GM18526 (cell line): ENCODE data around the gene PPHLN1.

ENCODE experiments used
- POLR2A ChIP-seq: IDR thresholded peaks from 3 replicates; pipeline ENCODE4 v1.6.1; 2011; ENCODE audit not compliant: insufficient read length; ENCODE audit errors: extremely low read depth

The PPHLN1 gene

GRCh38 chr12:42299392-42300308, 26.3 kb upstream of the PPHLN1 start:
- no peak for TF ChIP-seq POLR2A

GRCh38 chr12:42306297-42306696, 19.7 kb upstream of the PPHLN1 start:
- TF ChIP-seq POLR2A = no peak

GRCh38 chr12:42308390-42308789, 17.6 kb upstream of the PPHLN1 start:
- no peak for TF ChIP-seq POLR2A

- no peak for TF ChIP-seq POLR2A
These were observed 16.0 kb upstream of the PPHLN1 start for GRCh38 chr12:42309996-42310395.

GRCh38 chr12:42315108-42315507, 10.9 kb upstream of the PPHLN1 start:
- no peak for TF ChIP-seq POLR2A

- TF ChIP-seq POLR2A = no peak
These were observed 5.2 kb upstream of the PPHLN1 start for GRCh38 chr12:42320796-42321195.

GRCh38 chr12:42322567-42322966, 3.4 kb upstream of the PPHLN1 start:
- no peak for TF ChIP-seq POLR2A

- no peak for TF ChIP-seq POLR2A
These were observed 2.1 kb upstream of the PPHLN1 start for GRCh38 chr12:42323856-42324255.

- TF ChIP-seq POLR2A = no peak
These were observed 678 bp upstream of the PPHLN1 start for GRCh38 chr12:42325326-42325652.

GRCh38 chr12:42326541-42327226, 717 bp downstream of the PPHLN1 start:
- no peak for TF ChIP-seq POLR2A

- TF ChIP-seq POLR2A = no peak
These were observed 1.2 kb downstream of the PPHLN1 start for GRCh38 chr12:42327227-42327590.

- TF ChIP-seq POLR2A = no peak
These were observed 6.6 kb downstream of the PPHLN1 start for GRCh38 chr12:42332301-42333285.

- no peak for TF ChIP-seq POLR2A
These were observed 10.3 kb downstream of the PPHLN1 start for GRCh38 chr12:42336286-42336685.

- TF ChIP-seq POLR2A = no peak
These were observed 12.3 kb downstream of the PPHLN1 start for GRCh38 chr12:42338280-42338679.

GRCh38 chr12:42342028-42342427, 16.1 kb downstream of the PPHLN1 start:
- TF ChIP-seq POLR2A = no peak

- no peak for TF ChIP-seq POLR2A
These were observed 17.8 kb downstream of the PPHLN1 start for GRCh38 chr12:42343721-42344120.

GRCh38 chr12:42346403-42347002, 20.5 kb downstream of the PPHLN1 start:
- no peak for TF ChIP-seq POLR2A
